HG03565 (cell line): ENCODE results near the gene UBE2V1.

ENCODE experiments used
- ATAC-seq: cut with Tn5 transposase; IDR thresholded peaks from one replicate; pipeline ENCODE4 v1.9.1; 2021; ENCODE audit warnings: mild to moderate bottlenecking, moderate library complexity; ENCODE audit not compliant: unreplicated experiment

Gene UBE2V1

DNA sequence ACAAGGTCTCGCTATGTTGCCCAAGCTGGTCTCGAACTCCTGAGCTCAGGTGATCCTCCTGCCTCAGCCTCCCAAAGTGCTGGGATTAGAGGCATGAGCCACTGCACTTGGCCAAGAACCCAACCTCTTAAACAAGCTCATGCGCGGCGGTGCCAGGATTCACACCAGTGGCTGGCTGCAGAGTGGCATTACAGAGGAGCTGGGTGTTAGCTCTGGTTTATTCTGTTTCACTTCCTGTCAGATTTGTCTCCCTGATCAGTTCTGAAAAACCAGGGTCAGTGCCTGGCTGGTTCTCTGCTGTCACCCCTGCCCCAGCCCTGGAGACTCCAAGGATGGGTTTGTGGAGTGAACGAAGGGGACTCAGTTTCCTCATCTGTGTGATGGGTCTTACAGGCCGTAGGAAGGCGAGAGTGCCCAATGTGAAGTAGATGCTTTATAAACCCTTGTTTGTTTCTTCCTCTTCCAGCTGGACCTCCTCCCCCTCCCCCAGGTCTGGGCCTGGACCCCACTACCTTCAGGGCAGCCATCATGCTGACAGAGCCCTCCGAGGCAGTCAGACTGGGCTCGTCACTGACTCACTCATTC is 63.4 kb downstream of the UBE2V1 start:
- no peak for ATAC-seq

DNA sequence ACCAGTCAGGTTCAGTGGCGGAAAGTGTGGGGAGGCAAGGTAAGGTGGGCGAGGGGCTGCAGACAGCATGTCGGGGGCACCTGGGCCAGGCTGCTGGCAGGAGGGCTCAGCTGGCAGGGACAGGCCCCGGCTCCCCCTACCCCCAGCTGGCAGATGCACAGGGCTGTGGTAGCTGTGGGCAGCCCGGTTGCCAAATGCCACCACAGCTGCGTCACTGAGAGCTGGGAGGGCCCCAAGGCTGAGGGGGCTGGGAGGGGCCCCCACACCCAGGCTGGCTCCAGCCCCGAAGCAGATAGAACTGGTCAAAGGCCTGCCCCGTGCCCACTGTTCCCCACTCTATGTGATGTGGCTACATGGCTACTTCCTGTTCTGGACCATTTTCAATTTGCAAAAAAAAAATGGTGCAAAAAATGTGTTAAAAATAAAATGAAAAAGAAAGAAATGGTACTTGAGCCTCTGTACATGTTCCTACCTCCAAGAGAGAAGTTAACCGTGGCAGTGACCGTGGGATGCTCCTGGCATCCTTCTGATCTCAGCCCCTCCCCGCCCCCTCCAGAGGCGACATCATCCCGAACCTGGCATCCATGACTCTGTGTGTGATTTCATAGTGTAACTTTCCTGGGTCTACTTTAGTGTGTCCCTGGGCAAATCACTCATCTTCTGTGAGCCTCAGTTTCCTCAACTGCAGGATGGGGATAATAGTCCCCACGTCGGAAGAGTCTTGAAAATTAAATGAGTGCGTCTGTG is 64.4 kb downstream of the UBE2V1 start:
- no peak for ATAC-seq

DNA sequence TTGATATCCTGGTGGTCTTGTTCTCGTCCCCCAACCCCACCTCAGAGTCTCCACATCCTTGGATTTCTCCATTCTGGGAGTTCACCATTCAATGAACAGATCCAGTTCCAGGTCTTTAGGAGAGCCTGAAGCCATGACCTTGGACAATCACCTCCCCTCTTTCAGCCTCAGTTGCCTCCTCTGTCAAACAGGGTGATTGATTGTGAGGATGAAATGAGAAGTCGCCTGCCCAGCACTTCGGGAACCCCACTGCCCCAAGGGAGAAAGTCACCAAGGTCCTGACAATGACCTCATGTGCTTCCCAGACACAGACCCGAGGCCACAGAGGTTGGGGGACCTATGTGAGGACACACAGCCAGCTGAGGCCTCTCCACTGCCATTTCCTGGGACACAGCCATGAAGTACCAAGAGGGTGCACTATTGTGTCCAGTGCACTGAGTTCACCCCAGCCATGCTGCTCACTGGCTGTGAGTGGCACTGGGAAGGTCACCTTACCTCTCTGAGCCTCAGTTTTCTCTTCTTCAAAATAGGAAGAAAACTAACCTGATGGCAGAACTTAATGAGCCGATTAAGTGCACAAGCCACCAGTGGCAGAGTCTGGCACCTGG is 68.5 kb downstream of the UBE2V1 start:
- ATAC-seq: no peak

DNA sequence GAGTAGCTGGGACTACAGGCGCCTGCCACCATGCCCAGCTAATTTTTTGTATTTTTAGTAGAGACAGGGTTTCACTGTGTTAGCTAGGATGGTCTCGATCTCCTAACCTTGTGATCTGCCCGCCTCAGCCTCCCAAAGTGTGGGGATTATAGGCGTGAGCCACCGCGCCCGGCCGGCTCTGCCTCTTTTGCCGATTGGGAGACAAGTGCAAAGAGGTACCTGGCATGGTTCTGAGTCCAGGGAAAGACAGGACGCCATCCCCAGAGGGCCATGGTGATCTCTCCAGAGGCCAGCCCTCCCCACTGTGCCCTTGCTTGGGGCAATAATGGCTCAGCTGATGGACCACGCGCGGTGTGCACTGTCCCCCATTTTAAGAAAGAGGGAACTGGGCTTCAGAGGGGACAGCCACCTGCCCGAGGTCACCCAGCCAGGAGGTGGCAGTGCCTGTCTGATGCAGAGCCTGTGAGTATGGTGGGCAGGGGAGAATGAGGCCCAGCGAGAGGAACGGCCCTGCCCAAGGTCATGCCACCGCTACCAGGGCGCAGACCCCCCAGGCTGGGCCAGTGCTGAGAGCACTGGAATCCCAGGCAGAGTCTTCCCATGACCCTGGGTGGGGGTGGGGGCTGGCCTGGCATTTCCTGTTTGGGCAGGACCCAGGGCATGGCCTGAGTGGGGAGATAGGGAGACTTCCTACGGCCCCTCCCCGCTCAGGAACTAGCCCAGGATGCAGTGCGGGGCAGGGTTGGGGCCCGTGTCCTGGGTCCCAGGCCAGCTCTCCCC is 69.2 kb downstream of the UBE2V1 start:
- ATAC-seq: no peak

DNA sequence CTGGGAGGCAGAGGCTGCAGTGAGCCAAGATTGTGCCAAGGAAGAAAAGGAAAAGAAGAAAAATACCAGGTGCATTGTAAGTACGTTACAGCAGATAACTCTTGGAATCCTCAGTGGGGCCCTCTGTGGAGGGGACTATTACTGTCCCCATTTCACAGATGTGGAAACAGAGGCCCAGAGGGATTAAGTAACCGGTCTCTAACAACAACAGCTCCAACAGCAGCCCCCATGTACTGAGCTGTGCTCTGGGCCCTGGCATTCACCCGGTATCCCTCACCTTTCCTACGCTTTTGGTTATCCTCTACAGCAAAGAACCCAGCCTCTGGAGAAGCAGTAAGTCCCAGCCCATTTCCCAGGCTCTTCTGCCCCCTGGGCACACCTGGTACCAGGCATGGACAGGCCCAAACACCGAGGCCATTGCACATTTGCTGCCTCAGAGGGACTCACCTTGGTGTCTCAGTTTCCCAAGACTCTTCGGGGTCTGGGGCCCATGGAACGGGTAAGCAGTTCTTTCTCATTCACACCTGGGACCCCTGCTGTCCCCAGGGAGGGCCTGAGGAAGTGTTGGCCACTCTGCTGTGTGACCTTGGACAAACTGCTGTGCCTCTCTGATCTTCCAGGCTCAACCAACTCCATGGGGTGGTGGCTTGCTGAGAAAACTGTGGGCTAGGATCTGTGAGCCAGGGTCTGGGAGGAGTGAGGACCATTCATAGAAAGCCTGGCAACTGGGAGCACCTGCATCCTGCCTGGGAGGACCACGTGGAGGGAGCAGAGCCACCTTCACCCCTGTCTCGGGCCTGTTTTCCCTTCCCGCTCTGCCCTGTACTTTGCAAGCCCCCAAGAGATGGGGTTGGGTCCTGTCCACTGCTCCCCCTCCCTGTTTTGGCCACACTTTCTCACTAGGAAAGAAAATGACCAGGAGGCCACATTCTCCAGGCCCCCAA is 70.3 kb downstream of the UBE2V1 start:
- no peak for ATAC-seq

DNA sequence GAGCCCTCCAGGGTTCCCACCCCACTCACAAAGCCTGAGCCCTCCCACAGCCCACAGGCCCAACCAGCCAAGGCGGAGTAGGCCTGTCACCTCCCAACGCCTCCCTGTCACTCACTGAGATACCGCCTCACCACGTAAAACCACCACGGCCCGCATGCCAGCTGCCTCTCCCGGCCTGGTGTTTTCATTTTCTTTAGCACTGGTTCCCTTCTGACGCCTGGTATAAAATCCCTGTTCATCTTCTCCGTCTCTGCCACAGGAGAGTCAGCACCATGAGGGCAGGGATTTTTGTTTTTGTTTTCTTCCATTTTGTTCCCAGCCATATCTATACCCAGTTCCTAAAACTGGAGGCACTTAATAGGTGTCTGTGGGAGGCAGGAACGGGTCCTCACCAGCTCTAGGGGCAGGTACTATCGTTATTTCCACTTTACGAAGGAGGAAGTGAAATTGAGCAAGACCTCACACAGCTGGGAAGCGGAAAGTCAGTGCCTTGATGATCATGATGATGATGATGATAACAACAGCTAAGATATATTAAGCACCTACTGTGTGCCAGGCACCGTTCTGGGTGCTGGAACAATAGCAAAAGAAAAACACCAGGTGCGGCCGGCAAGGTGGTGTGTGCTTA is 71.6 kb downstream of the UBE2V1 start:
- no peak for ATAC-seq

DNA sequence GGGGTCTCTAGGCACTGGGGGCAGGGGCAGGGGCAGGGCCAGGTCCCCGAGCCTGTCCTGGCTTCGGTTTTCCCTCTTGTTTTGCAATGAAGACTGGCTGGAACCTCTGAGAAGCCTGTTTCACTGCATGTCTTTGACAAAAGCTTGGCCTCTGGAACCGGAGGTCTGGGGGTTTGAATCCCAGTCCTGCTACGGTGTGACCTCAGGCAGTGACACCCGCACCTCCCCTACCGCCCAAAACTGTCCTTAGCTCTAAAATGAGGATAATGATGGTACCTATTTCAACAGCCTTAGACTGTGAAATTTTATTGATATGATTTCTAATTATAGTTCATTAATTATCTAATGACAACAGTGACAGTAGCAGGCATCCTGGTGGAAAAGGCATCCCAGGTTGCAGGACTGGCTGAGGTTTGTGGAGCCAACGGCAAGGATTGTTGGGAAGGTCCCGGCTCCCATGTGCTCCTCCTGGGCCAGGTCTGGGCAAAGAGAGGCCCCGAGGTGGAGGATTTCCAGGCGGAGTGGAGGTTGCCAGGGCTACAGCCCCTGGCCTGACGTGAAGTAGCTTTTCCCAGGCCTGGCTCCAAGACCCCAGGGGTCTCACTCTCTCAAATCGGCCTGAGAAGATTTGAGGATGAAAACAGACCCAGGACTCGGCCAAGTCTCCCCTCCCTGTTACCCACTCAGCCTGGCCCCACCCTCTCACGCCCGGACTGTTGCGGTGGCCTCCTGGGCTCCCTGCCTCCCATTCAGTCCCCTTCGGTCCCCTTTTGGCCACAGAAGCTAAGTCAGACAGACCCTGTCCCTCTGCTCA is 72.3 kb downstream of the UBE2V1 start:
- no peak for ATAC-seq

DNA sequence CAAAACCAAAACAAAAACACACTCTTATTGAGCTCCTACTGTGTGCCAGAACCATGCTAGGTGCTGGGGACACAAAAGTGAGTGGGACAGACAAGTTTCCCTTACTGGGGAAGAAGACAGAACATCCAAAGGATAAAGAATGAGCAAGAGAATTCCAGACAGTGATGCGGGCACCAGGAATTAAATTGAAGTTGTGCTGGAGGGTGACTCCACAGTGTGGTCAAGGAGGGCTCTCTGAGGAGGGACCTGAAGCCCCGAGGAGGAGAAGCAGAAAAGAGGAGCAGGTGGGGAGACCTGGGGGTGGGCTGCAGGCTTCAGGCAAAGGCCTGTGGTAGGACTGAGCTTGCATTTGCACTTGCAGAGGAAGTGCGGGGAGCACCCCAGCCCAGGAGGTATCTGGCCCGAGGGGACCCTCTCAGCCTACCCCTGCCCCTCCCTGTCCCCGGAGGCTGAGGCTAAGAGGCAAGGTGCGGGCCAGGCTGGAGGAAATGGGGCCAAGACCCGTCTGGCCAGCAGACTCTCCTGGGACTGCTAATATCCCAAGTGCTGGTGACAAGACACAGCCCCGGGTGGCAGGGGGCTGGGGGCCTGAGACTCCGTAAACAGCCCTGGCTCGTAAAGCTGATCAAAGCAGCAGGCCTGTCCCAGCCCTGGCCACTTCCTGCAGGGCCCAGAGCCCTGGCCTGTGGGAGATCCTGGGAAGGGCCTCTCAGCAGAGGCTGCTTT is 73.1 kb downstream of the UBE2V1 start:
- ATAC-seq: no peak

DNA sequence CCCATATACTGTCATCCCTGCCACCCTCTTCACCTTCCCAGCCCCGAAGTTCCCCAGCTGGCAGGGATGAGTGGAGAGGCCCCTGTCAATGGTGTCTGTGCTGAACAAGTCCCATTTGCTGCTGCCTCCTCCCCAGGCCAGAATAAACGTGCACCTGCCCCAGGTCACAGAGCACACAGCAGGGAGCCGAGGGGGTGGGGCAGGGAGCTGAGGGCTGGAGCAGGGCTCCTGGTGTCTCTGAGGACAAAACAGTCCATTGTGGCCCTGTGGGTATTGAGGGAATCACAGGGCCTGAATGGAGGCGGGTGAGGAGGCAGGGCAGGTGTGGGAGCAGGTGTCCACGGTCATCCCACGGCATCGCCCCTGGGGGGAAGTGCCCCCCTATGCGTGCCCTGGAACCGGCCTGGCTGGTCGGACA is 74.4 kb downstream of the UBE2V1 start:
- no peak for ATAC-seq

DNA sequence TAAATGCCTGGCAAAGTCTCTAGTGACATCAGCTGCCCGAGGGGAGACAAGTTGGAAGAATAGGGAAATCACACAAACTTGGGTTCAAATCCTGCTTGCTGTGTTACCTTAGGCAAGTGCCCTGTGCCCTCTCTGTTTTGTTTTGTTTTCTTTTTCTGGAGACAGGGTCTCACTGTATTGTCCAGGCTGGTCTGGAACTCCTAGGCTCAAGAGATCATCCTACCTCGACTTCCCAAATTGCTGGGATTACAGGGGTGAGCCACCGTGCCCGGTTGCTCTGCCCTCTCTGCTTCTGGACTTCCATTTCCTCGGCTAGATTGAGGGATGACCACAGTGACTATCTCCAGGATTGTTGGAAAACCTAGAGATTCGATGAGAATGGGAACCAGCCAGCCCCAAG is 74.8 kb downstream of the UBE2V1 start:
- no peak for ATAC-seq

DNA sequence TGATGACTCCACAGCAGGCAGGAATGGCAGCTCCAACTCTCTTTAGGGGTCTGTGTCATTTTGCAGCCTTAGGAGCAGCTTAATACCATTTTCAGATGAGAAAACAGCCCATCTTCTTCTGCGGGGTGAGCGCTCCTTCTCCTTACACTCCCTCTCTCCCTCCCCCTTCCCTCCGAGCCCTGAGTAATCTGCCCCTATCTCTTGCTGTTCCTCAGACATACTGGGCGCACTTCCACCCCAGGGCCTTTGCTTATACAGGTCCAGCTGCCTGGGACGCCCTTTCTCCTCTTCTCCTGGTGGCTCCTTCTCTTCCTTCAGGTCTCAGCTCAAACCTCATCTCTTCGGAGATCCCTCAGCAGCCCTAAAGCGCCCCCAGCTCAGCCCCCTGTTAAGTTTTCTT is 75.4 kb downstream of the UBE2V1 start:
- ATAC-seq: no peak

DNA sequence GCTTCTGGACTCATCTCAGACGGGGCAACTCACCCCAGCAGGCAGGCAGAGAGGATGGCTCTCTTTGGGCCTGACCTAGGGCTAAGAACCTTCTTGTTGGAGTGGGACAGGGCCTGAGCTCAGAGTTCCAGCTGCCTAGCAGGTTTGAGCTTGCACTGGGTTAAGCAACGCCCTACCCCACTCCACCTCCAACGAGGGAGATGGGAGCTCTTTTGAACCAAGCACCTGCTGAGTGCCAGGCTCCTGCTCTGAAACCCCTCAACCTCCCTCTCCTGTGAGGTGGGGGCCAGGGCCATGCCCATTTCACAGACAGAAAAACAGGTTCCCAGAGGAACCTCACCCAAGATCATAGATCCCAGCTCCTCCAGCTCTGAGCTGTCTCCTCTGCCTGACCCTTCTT is 75.8 kb downstream of the UBE2V1 start:
- no peak for ATAC-seq

DNA sequence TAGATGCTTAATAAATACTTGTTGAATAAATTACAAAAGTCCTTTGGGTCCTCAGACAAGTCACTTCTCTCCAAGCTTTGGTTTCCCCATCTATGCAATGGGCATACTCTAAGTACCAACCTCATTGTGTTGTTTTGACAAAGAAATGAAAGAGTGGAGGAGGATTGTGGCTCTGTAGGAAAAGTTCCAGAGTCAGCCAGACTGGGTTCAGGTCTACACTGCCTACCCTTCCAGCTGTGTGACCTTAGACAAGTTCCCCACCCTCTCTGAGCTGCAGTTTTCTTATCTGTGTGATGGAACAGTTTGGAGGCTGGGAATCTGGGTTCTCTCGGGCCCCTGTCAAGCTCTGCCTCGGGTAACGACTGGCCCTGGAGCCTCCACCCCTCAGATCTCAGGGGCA is 76.2 kb downstream of the UBE2V1 start:
- ATAC-seq: no peak

DNA sequence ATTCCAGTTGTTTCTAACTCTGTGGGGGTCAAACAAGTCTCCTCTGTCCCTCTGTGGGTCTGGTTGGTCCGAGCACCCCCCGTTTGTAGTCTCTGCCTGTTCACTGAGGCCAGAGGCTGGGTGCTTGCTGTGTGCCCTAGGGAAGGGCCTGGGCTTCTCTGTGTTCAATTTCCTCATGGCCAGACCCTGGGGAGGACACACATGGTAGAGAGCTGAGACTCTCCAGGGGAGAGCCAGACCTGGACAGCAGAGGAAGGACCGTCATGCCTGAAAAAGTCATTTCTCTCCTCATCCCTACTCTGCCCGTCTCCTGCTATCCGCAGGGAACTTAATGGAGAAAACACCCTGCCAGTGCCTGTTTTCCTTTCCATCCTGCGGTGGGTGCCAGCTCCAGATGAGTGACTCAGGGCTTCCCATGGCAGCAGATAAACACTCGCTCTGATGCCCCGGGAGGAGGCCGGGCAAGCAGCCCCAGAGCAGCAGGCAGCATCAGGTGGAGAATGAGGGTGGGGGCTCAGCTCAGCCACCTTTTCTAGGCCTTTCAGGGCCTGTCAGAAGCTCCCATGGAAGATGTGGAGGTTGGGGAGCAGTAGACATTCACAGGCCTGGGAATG is 78.3 kb downstream of the UBE2V1 start:
- no peak for ATAC-seq

DNA sequence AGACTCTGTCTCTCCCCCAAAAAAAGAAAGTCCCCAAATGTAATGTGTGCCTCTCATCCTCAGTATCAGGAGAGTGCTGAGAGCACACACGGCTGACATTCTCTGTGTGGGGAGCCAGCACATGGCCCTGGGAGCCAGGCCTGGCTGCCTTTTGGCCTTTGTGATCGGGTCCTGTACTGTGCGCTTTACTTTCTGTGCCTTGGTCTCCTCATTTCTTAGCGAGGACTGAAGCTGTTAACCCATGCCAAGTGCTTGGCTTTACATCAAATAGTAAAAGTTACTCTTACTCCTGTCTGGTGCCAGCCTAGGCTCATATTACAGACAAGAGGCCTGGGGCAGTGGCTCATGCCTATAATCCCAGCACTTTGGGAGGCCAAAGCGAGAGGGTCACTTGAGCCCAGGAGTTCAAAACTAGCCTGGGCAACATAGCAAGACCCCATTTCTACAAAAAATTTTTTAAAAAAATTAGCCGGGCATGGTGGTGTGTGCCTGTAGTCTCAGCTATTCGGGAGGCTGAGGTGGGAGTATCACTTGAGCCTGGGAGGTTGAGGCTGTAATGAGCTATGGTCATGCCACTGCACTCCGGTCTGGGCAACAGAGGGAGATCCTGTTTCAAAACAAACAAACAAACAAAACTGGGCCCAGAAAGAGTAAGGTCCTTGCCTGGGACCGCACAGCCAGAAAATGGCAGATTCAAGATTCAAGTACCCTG is 79.8 kb downstream of the UBE2V1 start:
- no peak for ATAC-seq
